ENCODE results near the gene ARHGEF2. TPM values are rescaled to one million over a fixed set of nuclear protein-coding genes. Genes with fewer than 3 reads are reported as not detected.

ARHGEF2 gene
- total RNA-seq, 2 donors from 2014 or later: 162 to 166 TPM

DNA sequence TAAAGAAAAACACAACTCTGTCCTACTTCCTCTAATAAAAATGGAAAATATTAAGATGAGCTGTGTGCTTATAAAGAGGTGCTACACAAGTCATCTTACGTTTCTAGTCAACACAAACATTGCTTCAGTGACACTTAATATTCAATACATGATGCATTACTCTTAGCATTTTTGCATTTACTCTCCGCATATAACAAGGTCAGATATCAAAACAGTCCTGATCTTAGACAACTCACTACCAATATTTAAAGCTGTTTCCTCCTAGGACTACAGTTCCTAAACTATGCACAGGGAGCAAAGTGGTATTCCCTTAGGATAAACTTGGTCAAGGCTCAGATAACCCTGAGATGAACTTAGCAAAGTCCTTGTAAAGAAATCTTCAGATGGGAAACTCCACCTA, 79.5 kb downstream of the ARHGEF2 start:
- TF ChIP-seq, protein P1, sequence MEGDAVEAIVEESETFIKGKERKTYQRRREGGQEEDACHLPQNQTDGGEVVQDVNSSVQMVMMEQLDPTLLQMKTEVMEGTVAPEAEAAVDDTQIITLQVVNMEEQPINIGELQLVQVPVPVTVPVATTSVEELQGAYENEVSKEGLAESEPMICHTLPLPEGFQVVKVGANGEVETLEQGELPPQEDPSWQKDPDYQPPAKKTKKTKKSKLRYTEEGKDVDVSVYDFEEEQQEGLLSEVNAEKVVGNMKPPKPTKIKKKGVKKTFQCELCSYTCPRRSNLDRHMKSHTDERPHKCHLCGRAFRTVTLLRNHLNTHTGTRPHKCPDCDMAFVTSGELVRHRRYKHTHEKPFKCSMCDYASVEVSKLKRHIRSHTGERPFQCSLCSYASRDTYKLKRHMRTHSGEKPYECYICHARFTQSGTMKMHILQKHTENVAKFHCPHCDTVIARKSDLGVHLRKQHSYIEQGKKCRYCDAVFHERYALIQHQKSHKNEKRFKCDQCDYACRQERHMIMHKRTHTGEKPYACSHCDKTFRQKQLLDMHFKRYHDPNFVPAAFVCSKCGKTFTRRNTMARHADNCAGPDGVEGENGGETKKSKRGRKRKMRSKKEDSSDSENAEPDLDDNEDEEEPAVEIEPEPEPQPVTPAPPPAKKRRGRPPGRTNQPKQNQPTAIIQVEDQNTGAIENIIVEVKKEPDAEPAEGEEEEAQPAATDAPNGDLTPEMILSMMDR (IDR thresholded peaks at IDR 0.05): no peak
- Histone ChIP-seq H3K36me3 (peaks cover 54% of the 10 kb centered on the region), H3K9me3 (no peaks in the 10 kb centered on the region)

DNA sequence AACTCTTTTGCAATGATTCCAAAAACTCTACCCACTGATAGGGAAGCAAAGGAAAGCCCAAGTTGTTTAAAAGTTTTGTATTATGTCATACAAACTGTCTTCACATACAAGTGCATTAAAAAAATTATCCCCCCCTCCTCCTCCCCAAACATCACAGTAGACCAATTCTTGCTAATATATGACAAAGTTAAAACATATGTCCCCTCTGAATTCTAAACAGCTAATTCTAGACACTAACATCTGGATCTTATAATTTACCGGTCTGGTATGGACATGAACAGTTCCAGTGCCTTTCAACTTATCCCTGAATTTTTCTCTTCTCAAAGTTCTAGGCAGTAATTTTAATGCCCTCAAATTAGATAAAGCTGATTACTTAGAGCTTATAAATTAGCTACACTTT, 80.6 kb downstream of the ARHGEF2 start:
- ATAC-seq (ENCODE audit: insufficient number of reproducible peaks, low FRiP score, low read depth): no peak
- peaks cover 11 to 20% of the 10 kb centered on the region in 2 donors for H3K4me1 ChIP-seq (ENCODE audit: control insufficient read depth in 1 of 2, low read depth in 2 of 2)
- peaks cover 44% of the 10 kb centered on the region for H3K36me3 ChIP-seq
- no peak for DNase-seq (ENCODE audit: low spot score)
- TF ChIP-seq, protein P1 (IDR thresholded peaks at IDR 0.05): no peak
- H3K4me3 ChIP-seq: no peak overlapping the region
- no peak overlapping the region for H3K27ac ChIP-seq
- H3K9me3 ChIP-seq: no peaks in the 10 kb centered on the region
- H3K27me3 ChIP-seq (replicated peaks; ENCODE audit: insufficient read depth): no peaks in the 10 kb centered on the region

More for the DNA sequence above, 79.5 kb downstream of the ARHGEF2 start:
- DNase-seq (ENCODE audit: low spot score): no peak
- Histone ChIP-seq H3K27ac (no peak overlapping the region), H3K4me1 (ENCODE audit: control insufficient read depth in 1 of 2, low read depth in 2 of 2) (peaks cover 3 to 8% of the 10 kb centered on the region in 2 donors), H3K4me3 (no peak overlapping the region), H3K27me3 (replicated peaks; ENCODE audit: insufficient read depth) (no peaks in the 10 kb centered on the region)
- no peak for ATAC-seq (ENCODE audit: insufficient number of reproducible peaks, low FRiP score, low read depth)

Other genes starting within 250 kb of the ARHGEF2 start
- 10 to 100 TPM; 39.3 to 83.2 TPM for gene GON4L, start 121.3 kb downstream of the ARHGEF2 start, total RNA-seq
- 10 to 100 TPM; 49.5 to 62.4 TPM for gene SYT11, start 119.0 kb downstream of the ARHGEF2 start, total RNA-seq
- 10 to 100 TPM; 27.1 to 42.8 TPM for gene RIT1, start 67.2 kb downstream of the ARHGEF2 start, total RNA-seq
- gene KHDC4, start 44.1 kb downstream of the ARHGEF2 start, total RNA-seq: 10 to 100 TPM; 50.6 to 56.9 TPM
- not detected for gene RXFP4, start 36.9 kb downstream of the ARHGEF2 start, total RNA-seq
- 100 to 1,000 TPM; 132 to 241 TPM for gene SSR2, start 42.4 kb upstream of the ARHGEF2 start, total RNA-seq
- 10 to 100 TPM; 21.7 to 36.7 TPM for gene UBQLN4, start 75.3 kb upstream of the ARHGEF2 start, total RNA-seq
- 10 to 100 TPM; 26.4 to 37.0 TPM for gene LAMTOR2, start 76.2 kb upstream of the ARHGEF2 start, total RNA-seq
- not detected for gene RAB25, start 82.6 kb upstream of the ARHGEF2 start, total RNA-seq
- under 1 TPM in 1 of 2 donors, not detected in 1; 0.42 TPM for gene MEX3A, start 103.9 kb upstream of the ARHGEF2 start, total RNA-seq
- gene LMNA, start 136.2 kb upstream of the ARHGEF2 start, total RNA-seq: 100 to 1,000 TPM; 740 to 804 TPM
- 10 to 100 TPM; 12.7 to 15.8 TPM for gene SEMA4A, start 175.0 kb upstream of the ARHGEF2 start, total RNA-seq
- gene SLC25A44, start 215.6 kb upstream of the ARHGEF2 start, total RNA-seq: 10 to 100 TPM; 10.7 to 23.7 TPM
- 10 to 100 TPM; 26.4 to 33.2 TPM for gene PMF1, start 234.5 kb upstream of the ARHGEF2 start, total RNA-seq

All from thoracic aorta (tissue), 2 donors.